ENCODE results near the gene NTNG1.

Gene NTNG1

DNA sequence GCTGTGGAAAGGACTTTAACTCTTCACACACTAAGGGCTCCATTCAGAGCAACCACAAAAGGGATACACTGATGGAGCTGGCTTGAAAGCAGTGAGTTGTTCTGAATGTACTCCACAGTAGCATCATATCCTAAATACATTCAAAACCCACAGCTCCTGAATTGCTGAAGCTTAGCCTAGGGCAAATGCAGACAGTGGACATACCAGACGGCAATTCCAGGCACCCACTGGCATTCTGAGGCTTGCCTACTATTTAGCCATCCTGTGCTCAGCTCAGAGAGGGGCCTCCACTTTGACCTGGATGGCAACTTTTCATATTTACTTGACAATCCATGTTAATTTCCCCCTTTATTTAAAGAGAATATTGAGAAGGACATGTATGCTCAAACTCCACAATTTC, 303.5 kb downstream of the NTNG1 start:
- H3K4me1 Mint-ChIP-seq = no peaks in the 10 kb centered on the region
- no peaks in the 10 kb centered on the region for H3K9me3 Mint-ChIP-seq
- ATAC-seq (replicated peaks; ENCODE audit: extremely low read depth, poor library complexity, severe bottlenecking) = no peak
- no peak for DNase-seq (ENCODE audit: low spot score in 2 of 2)
- H3K4me3 Mint-ChIP-seq = no peak overlapping the region
- no peaks in the 10 kb centered on the region for H3K36me3 Mint-ChIP-seq (ENCODE audit: insufficient read depth)
- no peak overlapping the region for H3K27ac Mint-ChIP-seq (ENCODE audit: low read depth)
- H3K27me3 Mint-ChIP-seq = peaks cover 18% of the 10 kb centered on the region

DNA sequence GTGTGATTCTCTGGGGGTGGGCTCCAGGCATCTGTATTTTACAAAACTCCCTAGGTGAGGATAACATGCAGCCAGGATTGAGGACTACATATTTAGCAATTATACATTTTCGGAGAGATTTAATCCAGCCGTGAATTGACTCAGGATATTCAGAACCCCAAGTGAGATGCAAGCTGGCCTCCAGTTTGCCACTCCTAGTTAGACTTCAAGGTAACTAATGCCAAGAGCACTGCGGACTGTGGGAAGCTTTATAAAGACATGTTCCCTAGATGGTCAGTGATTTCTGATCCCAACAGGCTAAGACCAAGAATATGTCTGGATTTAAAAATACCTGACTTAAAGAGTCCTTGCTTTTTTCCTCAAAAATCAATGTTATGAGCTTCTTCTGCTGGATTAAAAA, 308.5 kb downstream of the NTNG1 start:
- H3K36me3 Mint-ChIP-seq (ENCODE audit: insufficient read depth) = no peaks in the 10 kb centered on the region
- DNase-seq (ENCODE audit: low spot score in 2 of 2) (no peak), ATAC-seq (replicated peaks; ENCODE audit: extremely low read depth, poor library complexity, severe bottlenecking) (no peak)
- H3K9me3 Mint-ChIP-seq = no peaks in the 10 kb centered on the region
- peaks cover 20% of the 10 kb centered on the region for H3K27me3 Mint-ChIP-seq
- no peak overlapping the region for H3K27ac Mint-ChIP-seq (ENCODE audit: low read depth)
- H3K4me3 Mint-ChIP-seq = no peak overlapping the region
- no peaks in the 10 kb centered on the region for H3K4me1 Mint-ChIP-seq

DNA sequence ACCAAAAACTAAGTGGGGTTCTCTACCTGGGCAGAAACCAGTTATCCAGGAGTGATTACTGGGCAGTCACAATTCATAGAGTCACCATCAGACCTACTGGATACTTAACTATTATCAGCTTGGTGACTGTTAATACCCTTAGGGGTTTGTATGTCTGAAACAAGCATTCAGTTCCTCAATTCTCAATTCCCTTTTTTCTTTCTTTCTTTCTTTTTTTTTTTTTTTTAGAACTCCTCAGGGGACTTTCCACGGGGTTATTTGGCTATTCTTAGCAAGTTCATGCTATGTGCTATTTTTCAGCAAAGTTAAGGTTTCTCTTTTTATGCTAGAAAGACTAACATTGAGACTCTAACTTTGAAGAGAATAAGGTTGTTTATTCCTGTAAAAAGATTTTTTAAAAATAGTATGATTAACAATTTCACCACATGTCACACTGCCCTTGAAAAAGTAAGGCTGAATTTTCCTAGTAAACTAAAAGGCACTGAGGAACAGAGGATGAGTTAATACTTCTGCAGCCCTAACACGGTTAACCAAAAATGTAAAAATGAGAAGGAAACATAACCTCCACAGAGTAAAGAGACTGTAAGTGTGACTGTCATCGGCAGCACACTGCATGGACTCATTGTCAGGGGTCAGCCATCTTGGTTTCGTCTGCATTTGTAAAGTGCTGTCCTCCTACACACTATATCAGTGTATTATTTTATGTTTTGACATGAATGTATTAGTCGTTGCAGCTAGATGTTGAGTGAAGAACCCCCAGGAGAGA, 310.2 kb downstream of the NTNG1 start:
- H3K4me3 Mint-ChIP-seq = no peak overlapping the region
- H3K36me3 Mint-ChIP-seq (ENCODE audit: insufficient read depth) = no peaks in the 10 kb centered on the region
- no peaks in the 10 kb centered on the region for H3K4me1 Mint-ChIP-seq
- no peaks in the 10 kb centered on the region for H3K9me3 Mint-ChIP-seq
- peaks cover 20% of the 10 kb centered on the region for H3K27me3 Mint-ChIP-seq
- ATAC-seq (replicated peaks; ENCODE audit: extremely low read depth, poor library complexity, severe bottlenecking) = no peak
- H3K27ac Mint-ChIP-seq (ENCODE audit: low read depth) = no peak overlapping the region
- DNase-seq (ENCODE audit: low spot score in 2 of 2) = no peak

DNA sequence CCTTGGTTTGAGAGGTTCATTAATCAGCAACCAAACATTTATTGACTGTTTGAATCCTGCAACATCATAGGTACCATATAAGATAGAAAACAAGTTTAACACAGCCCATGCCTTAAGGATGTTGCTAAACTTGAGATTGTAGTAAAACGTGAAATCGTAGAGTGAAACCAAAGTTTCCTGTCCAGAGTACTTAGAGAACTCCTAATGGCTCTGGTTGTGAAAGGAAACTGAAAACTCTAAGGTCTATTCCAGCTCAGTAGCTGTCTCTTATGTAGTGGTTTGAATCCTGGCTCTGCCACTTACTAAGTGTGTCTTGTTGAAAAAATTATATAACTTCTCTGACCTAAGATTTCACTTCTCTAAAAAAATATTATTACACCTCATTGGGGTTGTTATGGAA, 310.9 kb downstream of the NTNG1 start:
- peaks cover 20% of the 10 kb centered on the region for H3K27me3 Mint-ChIP-seq
- ATAC-seq (replicated peaks; ENCODE audit: extremely low read depth, poor library complexity, severe bottlenecking) = no peak
- DNase-seq (ENCODE audit: low spot score in 2 of 2) = no peak
- no peaks in the 10 kb centered on the region for H3K9me3 Mint-ChIP-seq
- H3K36me3 Mint-ChIP-seq (ENCODE audit: insufficient read depth) = no peaks in the 10 kb centered on the region
- no peak overlapping the region for H3K27ac Mint-ChIP-seq (ENCODE audit: low read depth)
- H3K4me3 Mint-ChIP-seq = no peak overlapping the region
- H3K4me1 Mint-ChIP-seq = no peaks in the 10 kb centered on the region

DNA sequence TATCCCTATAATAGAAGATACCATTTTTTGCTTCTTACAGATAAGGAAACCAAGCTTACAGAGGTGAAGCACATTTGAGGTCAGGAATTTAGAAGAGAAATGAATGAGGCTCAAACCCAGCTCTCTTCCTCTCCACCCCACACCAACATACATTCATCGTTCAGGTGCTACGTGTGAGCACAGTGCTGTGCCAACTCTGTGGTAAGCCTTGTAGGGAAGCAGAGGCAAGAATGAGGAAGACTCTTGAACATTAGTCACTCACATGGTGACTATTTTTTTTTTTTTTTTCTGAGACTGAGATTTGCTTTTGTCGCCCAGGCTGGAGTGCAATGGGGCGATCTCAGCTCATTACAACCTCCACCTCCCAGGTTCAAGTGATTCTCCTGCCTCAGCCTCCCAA, 314.0 kb downstream of the NTNG1 start:
- DNase-seq (ENCODE audit: low spot score in 2 of 2) (no peak), ATAC-seq (replicated peaks; ENCODE audit: extremely low read depth, poor library complexity, severe bottlenecking) (no peak)
- Mint-ChIP-seq H3K27ac (ENCODE audit: low read depth) (no peak overlapping the region), H3K36me3 (ENCODE audit: insufficient read depth) (no peaks in the 10 kb centered on the region), H3K9me3 (no peaks in the 10 kb centered on the region), H3K4me3 (no peak overlapping the region), H3K27me3 (peaks cover 29% of the 10 kb centered on the region), H3K4me1 (no peaks in the 10 kb centered on the region)

DNA sequence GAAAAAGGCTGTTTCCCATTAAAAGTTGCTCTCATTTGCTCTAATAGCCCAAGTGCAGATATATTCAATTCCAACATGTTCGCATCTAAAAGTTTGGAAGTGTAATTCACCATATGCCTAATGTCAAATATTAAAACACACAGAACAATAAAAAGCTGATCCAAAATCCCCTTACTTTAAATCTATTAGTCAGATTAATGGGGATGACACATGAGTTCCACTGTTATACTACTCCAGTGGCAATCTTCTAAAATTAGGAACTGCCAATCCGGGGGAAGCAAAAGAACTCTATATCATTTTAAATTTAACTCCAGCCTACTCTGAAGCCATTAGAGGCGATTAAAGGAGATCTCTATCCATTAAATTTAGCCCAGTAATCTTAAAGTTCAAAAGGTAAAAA, 317.1 kb downstream of the NTNG1 start:
- no peaks in the 10 kb centered on the region for H3K36me3 Mint-ChIP-seq (ENCODE audit: insufficient read depth)
- no peaks in the 10 kb centered on the region for H3K9me3 Mint-ChIP-seq
- ATAC-seq (replicated peaks; ENCODE audit: extremely low read depth, poor library complexity, severe bottlenecking) = no peak
- H3K4me3 Mint-ChIP-seq = no peak overlapping the region
- H3K4me1 Mint-ChIP-seq = no peaks in the 10 kb centered on the region
- peaks cover 35% of the 10 kb centered on the region for H3K27me3 Mint-ChIP-seq
- H3K27ac Mint-ChIP-seq (ENCODE audit: low read depth) = no peak overlapping the region
- DNase-seq (ENCODE audit: low spot score in 2 of 2) = no peak

DNA sequence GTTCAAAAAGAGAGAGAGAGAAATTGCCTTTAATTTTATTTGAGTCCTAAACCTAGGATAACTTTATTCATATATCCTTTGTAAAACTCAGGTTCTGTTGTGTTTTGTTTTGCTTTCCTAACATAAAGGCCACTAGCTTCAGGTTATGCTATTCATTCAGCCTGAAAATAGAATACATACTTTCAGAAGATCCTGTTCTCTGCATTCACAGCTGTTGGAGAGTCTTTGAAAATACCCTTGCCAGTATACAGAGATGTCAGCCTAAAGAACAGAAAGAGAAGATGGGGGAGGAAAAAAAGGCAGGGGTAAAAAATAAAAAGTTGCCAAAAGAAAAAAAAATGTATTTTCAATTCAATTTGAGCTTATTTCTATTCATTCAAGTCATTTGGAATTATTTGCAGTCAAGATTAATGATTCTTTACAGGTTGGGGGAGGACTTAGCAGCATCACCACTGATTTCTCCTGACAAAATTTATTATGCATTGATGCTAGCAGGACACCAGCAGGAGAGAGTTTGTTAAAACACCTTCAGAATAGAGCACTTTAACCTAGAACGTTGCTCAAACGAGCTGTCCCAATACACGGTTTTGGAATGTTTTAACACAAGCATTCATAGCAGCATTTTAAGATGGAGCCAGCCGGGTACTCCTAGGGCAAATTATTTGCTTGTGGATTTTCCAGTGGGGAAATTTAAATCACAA, 318.5 kb downstream of the NTNG1 start:
- H3K27ac Mint-ChIP-seq (ENCODE audit: low read depth) = no peak overlapping the region
- no peaks in the 10 kb centered on the region for H3K36me3 Mint-ChIP-seq (ENCODE audit: insufficient read depth)
- H3K4me1 Mint-ChIP-seq = no peaks in the 10 kb centered on the region
- H3K9me3 Mint-ChIP-seq = no peaks in the 10 kb centered on the region
- H3K4me3 Mint-ChIP-seq = no peak overlapping the region
- DNase-seq (ENCODE audit: low spot score in 2 of 2) = no peak
- no peak for ATAC-seq (replicated peaks; ENCODE audit: extremely low read depth, poor library complexity, severe bottlenecking)
- peaks cover 40% of the 10 kb centered on the region for H3K27me3 Mint-ChIP-seq

DNA sequence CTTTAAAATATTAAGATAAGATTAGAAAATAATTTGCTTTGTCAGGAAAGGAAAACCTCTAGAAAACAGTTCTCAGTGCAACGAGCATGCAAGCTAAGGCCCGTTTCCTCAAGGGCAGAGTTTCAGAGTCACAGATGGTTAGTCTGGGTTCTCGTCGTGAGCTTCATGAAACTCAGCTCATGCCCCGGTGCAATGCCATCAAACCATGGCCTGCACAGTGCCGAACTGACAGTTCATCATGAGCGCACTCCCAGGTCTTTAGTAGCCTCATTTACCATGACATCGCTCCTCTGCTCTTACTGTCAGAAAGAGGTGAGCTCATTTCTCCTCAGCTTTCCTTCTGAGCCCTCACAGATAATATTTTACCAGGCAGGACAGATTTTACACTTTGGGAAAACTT, 319.2 kb downstream of the NTNG1 start:
- H3K36me3 Mint-ChIP-seq (ENCODE audit: insufficient read depth) = no peaks in the 10 kb centered on the region
- H3K9me3 Mint-ChIP-seq = no peaks in the 10 kb centered on the region
- H3K27ac Mint-ChIP-seq (ENCODE audit: low read depth) = no peak overlapping the region
- H3K4me1 Mint-ChIP-seq = no peaks in the 10 kb centered on the region
- H3K27me3 Mint-ChIP-seq = peaks cover 47% of the 10 kb centered on the region
- ATAC-seq (replicated peaks; ENCODE audit: extremely low read depth, poor library complexity, severe bottlenecking) (no peak), DNase-seq (ENCODE audit: low spot score in 2 of 2) (no peak)
- no peak overlapping the region for H3K4me3 Mint-ChIP-seq

DNA sequence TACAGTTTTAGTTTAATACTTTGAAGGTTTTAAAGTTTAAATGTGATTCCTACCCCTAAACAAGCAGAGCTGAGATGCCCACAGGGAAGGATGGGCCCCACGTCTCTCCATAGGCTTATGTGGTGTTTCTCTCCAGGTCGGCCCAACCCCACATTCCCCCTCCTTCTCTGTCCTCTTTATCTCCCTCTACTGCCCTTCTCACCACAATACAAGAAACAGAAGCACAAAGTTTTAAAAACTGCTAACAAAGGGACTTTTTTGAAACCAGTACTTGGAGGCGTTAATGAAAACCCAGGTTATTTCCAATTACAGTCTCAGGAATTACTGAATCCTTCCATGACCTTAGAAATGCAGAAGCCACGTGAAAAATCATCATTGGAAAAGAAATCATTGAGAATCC, 324.0 kb downstream of the NTNG1 start:
- no peak for ATAC-seq (replicated peaks; ENCODE audit: extremely low read depth, poor library complexity, severe bottlenecking)
- Mint-ChIP-seq H3K27me3 (peaks cover 68% of the 10 kb centered on the region), H3K4me1 (no peaks in the 10 kb centered on the region), H3K27ac (ENCODE audit: low read depth) (no peak overlapping the region), H3K36me3 (ENCODE audit: insufficient read depth) (no peaks in the 10 kb centered on the region), H3K9me3 (peaks cover 5% of the 10 kb centered on the region), H3K4me3 (no peak overlapping the region)
- DNase-seq (ENCODE audit: low spot score in 2 of 2) = no peak

DNA sequence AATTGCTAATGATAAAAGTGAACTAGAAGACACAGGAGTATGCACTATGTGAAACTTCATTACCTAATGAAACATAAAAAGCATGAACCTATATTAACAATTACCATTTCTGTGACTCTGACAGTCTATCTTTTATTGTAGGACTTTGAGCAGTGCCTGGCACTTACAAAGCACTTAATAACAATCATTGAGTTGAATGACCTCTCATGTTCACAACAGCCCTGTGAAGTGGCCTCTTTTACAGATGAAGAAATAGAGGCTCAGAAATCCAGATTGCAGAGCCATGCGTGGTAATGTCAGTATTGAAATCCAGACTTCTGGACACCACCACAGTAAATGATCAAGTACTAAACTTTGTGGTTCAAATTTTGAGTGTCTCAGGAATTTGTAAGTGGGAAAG, 326.4 kb downstream of the NTNG1 start:
- H3K4me1 Mint-ChIP-seq = no peaks in the 10 kb centered on the region
- no peak for ATAC-seq (replicated peaks; ENCODE audit: extremely low read depth, poor library complexity, severe bottlenecking)

DNA sequence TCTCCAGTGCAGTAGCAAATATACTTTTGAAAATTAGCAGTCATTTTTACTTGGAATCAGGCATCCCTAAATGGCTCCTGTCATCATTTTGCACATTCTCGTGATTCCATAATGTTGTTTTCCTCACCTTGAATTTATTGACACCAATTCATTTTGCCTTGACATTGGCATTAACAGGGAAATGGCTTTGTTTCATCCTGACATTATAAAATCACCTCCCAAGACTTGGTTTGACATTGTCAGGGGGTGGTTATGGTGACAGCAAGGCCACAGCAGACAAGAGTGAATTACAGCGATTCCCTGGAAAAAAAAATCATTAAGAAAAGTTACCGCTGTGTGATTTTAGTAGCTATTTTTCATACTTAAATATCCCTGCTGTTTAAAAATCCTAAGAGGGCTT, 327.0 kb downstream of the NTNG1 start:
- ATAC-seq (replicated peaks; ENCODE audit: extremely low read depth, poor library complexity, severe bottlenecking) (no peak), DNase-seq (ENCODE audit: low spot score in 2 of 2) (no peak)
- H3K4me1 Mint-ChIP-seq = no peaks in the 10 kb centered on the region
- H3K36me3 Mint-ChIP-seq (ENCODE audit: insufficient read depth) = no peaks in the 10 kb centered on the region
- H3K4me3 Mint-ChIP-seq = no peak overlapping the region
- H3K27me3 Mint-ChIP-seq = peaks cover 66% of the 10 kb centered on the region
- no peak overlapping the region for H3K27ac Mint-ChIP-seq (ENCODE audit: low read depth)
- peaks cover 5% of the 10 kb centered on the region for H3K9me3 Mint-ChIP-seq

More for the DNA sequence above, 326.4 kb downstream of the NTNG1 start:
- DNase-seq (ENCODE audit: low spot score in 2 of 2) = no peak
- Mint-ChIP-seq H3K36me3 (ENCODE audit: insufficient read depth) (no peaks in the 10 kb centered on the region), H3K27me3 (peaks cover 67% of the 10 kb centered on the region), H3K4me3 (no peak overlapping the region), H3K9me3 (peaks cover 5% of the 10 kb centered on the region), H3K27ac (ENCODE audit: low read depth) (no peak overlapping the region)

DNA sequence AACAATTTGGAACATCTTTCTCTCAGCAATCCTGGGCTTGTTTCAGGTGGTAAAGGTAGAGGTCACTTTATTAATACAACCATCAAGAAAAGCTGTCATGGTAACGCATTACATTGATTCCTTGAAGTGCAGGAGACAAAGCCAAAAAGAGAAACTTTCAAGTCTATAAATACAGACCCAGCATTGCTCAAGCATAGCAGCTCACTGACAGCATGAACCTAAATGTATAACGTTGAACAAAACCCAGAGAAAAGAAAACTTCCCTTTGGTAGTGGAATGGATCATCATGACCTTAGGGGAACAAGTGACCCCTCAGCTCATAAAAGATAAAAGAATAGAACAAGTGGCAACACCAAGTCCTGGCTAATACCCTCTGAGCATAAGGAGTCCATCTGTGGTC, 332.2 kb downstream of the NTNG1 start:
- DNase-seq (ENCODE audit: low spot score in 2 of 2) (no peak), ATAC-seq (replicated peaks; ENCODE audit: extremely low read depth, poor library complexity, severe bottlenecking) (no peak)
- Mint-ChIP-seq H3K27ac (ENCODE audit: low read depth) (no peak overlapping the region), H3K4me1 (no peaks in the 10 kb centered on the region), H3K4me3 (no peak overlapping the region), H3K9me3 (peaks cover 5% of the 10 kb centered on the region), H3K27me3 (peaks cover 40% of the 10 kb centered on the region), H3K36me3 (ENCODE audit: insufficient read depth) (no peaks in the 10 kb centered on the region)

DNA sequence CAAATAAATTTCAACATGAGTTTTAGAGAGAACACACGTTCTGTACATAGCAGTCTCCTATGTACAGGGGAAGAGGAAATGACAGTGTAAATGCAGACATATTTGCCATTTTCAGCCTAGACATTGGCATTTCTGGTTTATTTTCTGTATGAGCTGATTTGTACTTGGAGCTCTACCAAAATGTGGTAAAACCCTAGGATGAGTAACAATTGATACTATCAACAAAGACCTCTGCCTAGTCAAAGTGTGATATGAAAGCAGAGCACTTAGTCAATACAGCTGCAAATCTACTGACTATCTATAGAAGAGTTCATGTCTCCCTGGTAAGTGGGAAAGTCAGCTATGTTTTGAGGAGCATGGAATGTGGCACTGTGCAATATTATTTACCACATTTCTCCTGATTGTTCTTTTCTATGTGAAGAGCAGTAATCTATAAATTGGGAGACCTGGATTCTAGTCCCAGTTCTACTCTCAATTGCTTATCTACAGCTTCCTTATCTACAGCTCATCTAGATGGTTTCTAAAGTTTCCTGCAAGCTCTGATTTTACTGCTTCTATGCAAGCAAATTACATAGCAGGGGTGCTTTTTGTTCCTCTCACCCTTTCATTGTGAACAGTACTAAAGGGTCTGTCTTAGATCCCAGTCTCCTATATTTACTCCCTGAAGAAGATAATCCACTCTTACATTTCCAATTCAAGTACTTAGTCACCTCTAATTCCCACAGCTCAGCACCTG, 334.2 kb downstream of the NTNG1 start:
- no peak overlapping the region for H3K4me3 Mint-ChIP-seq
- no peaks in the 10 kb centered on the region for H3K36me3 Mint-ChIP-seq (ENCODE audit: insufficient read depth)
- ATAC-seq (replicated peaks; ENCODE audit: extremely low read depth, poor library complexity, severe bottlenecking) (no peak), DNase-seq (ENCODE audit: low spot score in 2 of 2) (no peak)
- no peak overlapping the region for H3K27ac Mint-ChIP-seq (ENCODE audit: low read depth)
- H3K27me3 Mint-ChIP-seq = peaks cover 37% of the 10 kb centered on the region
- H3K9me3 Mint-ChIP-seq = no peaks in the 10 kb centered on the region
- no peaks in the 10 kb centered on the region for H3K4me1 Mint-ChIP-seq
